CD14-positive monocyte (primary cell): ENCODE data around the gene COL5A2. TPM values are rescaled to one million over a fixed set of nuclear protein-coding genes. Genes with fewer than 3 reads are reported as not detected.

ENCODE experiments used
- DNase-seq, 3 donors: peaks; one replicate each; pipeline ENCODE4 v3.0.0-alpha.2; 2011 to 2022
- H2AFZ ChIP-seq: 2 replicates; pipeline ENCODE4 v1.6.0; 2012; ENCODE audit warnings: mild to moderate bottlenecking, low read depth, low read length, inconsistent platforms; ENCODE audit not compliant: insufficient read depth, poor library complexity, severe bottlenecking
- H3K27ac ChIP-seq, 2 donors: 1 replicate in 1 of 2; 2 replicates in 1 of 2; pipeline ENCODE4 v1.5.1; 2012 to 2013; ENCODE audit warnings: low read length in 2 of 2, control low read depth in 1 of 2, inconsistent platforms in 1 of 2, low read depth in 1 of 2, mild to moderate bottlenecking in 1 of 2
- H3K27me3 ChIP-seq, 2 donors: one replicate each; pipeline versions ENCODE4 v1.6.0 to v1.6.1; 2011 to 2013; ENCODE audit warnings: low read length in 2 of 2; ENCODE audit not compliant: control insufficient read depth in 2 of 2, insufficient read depth in 2 of 2
- H3K36me3 ChIP-seq, 2 donors: replicated peaks in 1 of 2; 1 replicate in 1 of 2; 2 replicates in 1 of 2; pipeline versions ENCODE4 v1.5.1 to v1.6.1; 2012 to 2013; ENCODE audit warnings: low read length in 2 of 2, control low read depth in 1 of 2, inconsistent platforms in 1 of 2, mild to moderate bottlenecking in 1 of 2; ENCODE audit not compliant: insufficient read depth in 2 of 2, control insufficient read depth in 1 of 2
- H3K4me1 ChIP-seq, 2 donors: 1 replicate in 1 of 2; 2 replicates in 1 of 2; pipeline versions ENCODE4 v1.5.1 to v1.6.1; 2012 to 2013; ENCODE audit warnings: low read length in 2 of 2, control low read depth in 1 of 2, inconsistent platforms in 1 of 2, mild to moderate bottlenecking in 1 of 2, moderate library complexity in 1 of 2; ENCODE audit not compliant: insufficient read depth in 2 of 2, control insufficient read depth in 1 of 2
- H3K4me2 ChIP-seq: replicated peaks from 2 replicates; pipeline ENCODE3; 2012; ENCODE audit warnings: low read length, moderate library complexity, mild to moderate bottlenecking; ENCODE audit not compliant: poor library complexity, severe bottlenecking; ENCODE audit errors: extremely low read depth
- H3K4me3 ChIP-seq, 3 experiments: fragments of 200-600 bp in 1 of 3; sonication (generic) in 1 of 3; replicated peaks in 1 of 3; 1 replicate in 2 of 3; 2 replicates in 1 of 3; pipeline ENCODE4 v1.5.1; 2011 to 2013; ENCODE audit warnings: low read length in 3 of 3, mild to moderate bottlenecking in 3 of 3, control low read depth in 2 of 3, low read depth in 2 of 3, inconsistent platforms in 1 of 3, moderate library complexity in 1 of 3
- H3K79me2 ChIP-seq: 2 replicates; pipeline ENCODE4 v1.6.0; 2012; ENCODE audit warnings: mild to moderate bottlenecking, control low read depth, inconsistent platforms, low read length, moderate library complexity; ENCODE audit not compliant: insufficient read depth
- H3K9ac ChIP-seq: 2 replicates; pipeline ENCODE4 v1.6.0; 2017; ENCODE audit warnings: low read length, mild to moderate bottlenecking; ENCODE audit not compliant: insufficient read depth, poor library complexity, severe bottlenecking
- H3K9me3 ChIP-seq, 2 donors: replicated peaks in 1 of 2; 1 replicate in 1 of 2; 2 replicates in 1 of 2; pipeline versions ENCODE4 v1.5.1 to v1.6.1; 2012 to 2013; ENCODE audit warnings: low read length in 2 of 2, control low read depth in 1 of 2; ENCODE audit not compliant: control insufficient read depth in 1 of 2, insufficient read depth in 1 of 2
- H4K20me1 ChIP-seq: 2 replicates; pipeline ENCODE4 v1.6.0; 2012; ENCODE audit warnings: mild to moderate bottlenecking, low read length, control low read depth, moderate library complexity; ENCODE audit not compliant: insufficient read depth
- H3K27ac Mint-ChIP-seq, 7 donors: one replicate each; pipeline ENCODE4 v1.8.0; 2020; ENCODE audit warnings: mild to moderate bottlenecking in 7 of 7, mixed read lengths in 7 of 7, moderate library complexity in 6 of 7, inconsistent platforms in 2 of 7
- H3K27me3 Mint-ChIP-seq, 3 donors: one replicate each; pipeline ENCODE4 v1.8.0; 2021 to 2022; ENCODE audit warnings: low read depth in 3 of 3, mild to moderate bottlenecking in 3 of 3, mixed read lengths in 3 of 3, moderate library complexity in 3 of 3, inconsistent platforms in 1 of 3
- H3K36me3 Mint-ChIP-seq, 2 donors: one replicate each; pipeline ENCODE4 v1.8.0; 2020; ENCODE audit warnings: mixed read lengths in 2 of 2, inconsistent platforms in 1 of 2, mild to moderate bottlenecking in 1 of 2
- H3K4me1 Mint-ChIP-seq: one replicate; pipeline ENCODE4 v1.8.0; 2020; ENCODE audit warnings: mild to moderate bottlenecking, mixed read lengths
- H3K4me3 Mint-ChIP-seq, 2 donors: one replicate each; pipeline ENCODE4 v1.8.0; 2020; ENCODE audit warnings: mild to moderate bottlenecking in 2 of 2, mixed read lengths in 2 of 2, moderate library complexity in 1 of 2
- H3K9me3 Mint-ChIP-seq, 7 donors: one replicate each; pipeline ENCODE4 v1.8.0; 2020 to 2022; ENCODE audit warnings: mixed read lengths in 7 of 7, mild to moderate bottlenecking in 6 of 7, moderate library complexity in 6 of 7, inconsistent platforms in 2 of 7
- WGBS: methylation state at CpG from one replicate; pipeline ENCODE4 v1.1.5; 2013; ENCODE audit warnings: missing lambda C conversion rate; ENCODE audit not compliant: insufficient coverage; 5-methylcytosine and 5-hydroxymethylcytosine counted together
- intact Hi-C, 2 donors: fragments of 100-400 bp; cut with micrococcal nuclease; formaldehyde crosslinking; loops; one replicate each; pipeline versions ENCODE4 v1.15.0 to v1.15.1; 2023
- polyA plus RNA-seq, 3 donors: library from polyadenylated mRNA; depleted of rRNA in 1 of 3; unstranded in 2 of 3; stranded (reverse) in 1 of 3; fragments of 300-500 nt in 2 of 3; fragments of >200 nt in 1 of 3; fragmentation: Illumina TruSeq in 2 of 3; gene quantifications; 1 replicate in 2 of 3; 2 replicates in 1 of 3; pipeline ENCODE4 v1.2.3, GENCODE V29; 2012 to 2021
- TF ChIP-seq, protein P1 (sequence below): fragments of 200-600 bp; IDR thresholded peaks from one replicate; pipeline ENCODE4 v1.8.0; 2022; ENCODE audit warnings: antibody characterized with exemption, mild to moderate bottlenecking

The COL5A2 gene
- polyA plus RNA-seq, 3 donors: 0.13 TPM; not detected in 2

DNA sequence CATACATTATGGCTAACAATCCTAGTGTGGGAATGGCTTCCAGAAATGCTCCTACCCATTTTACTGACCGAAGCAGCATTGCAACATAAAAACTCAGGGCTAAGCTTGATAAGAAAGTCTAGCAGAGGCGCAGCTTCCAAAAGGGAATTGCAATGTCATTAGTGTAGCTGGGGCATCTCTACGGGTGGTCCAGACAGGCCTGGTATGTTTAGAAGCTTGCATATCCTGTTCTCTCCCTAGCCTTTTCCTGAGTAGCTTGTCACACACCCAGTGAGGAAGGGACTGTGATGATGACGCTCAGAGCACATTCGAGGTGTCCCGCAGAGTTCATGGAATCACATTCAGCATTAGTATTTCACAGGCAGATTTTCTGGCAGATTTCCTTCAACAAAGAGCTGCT is 38.0 kb upstream of the COL5A2 start:
- H4K20me1 ChIP-seq: no peaks in the 10 kb centered on the region
- no peak for DNase-seq
- WGBS: 66% methylated on average over 5 of the region's 6 CpGs
- H3K4me3 Mint-ChIP-seq: no peak overlapping the region
- no peaks in the 10 kb centered on the region for H3K36me3 Mint-ChIP-seq
- H3K9ac ChIP-seq: no peak overlapping the region
- no peaks in the 10 kb centered on the region for H3K4me1 Mint-ChIP-seq
- H3K4me2 ChIP-seq: no peak overlapping the region
- no peaks in the 10 kb centered on the region for H3K36me3 ChIP-seq
- no peaks in the 10 kb centered on the region for H3K79me2 ChIP-seq
- H3K27me3 ChIP-seq: no peaks in the 10 kb centered on the region
- H3K27ac Mint-ChIP-seq: no peak overlapping the region
- H3K9me3 Mint-ChIP-seq: peaks cover 0 to under 1% (median 0%) of the 10 kb centered on the region in 7 donors
- TF ChIP-seq, protein P1, sequence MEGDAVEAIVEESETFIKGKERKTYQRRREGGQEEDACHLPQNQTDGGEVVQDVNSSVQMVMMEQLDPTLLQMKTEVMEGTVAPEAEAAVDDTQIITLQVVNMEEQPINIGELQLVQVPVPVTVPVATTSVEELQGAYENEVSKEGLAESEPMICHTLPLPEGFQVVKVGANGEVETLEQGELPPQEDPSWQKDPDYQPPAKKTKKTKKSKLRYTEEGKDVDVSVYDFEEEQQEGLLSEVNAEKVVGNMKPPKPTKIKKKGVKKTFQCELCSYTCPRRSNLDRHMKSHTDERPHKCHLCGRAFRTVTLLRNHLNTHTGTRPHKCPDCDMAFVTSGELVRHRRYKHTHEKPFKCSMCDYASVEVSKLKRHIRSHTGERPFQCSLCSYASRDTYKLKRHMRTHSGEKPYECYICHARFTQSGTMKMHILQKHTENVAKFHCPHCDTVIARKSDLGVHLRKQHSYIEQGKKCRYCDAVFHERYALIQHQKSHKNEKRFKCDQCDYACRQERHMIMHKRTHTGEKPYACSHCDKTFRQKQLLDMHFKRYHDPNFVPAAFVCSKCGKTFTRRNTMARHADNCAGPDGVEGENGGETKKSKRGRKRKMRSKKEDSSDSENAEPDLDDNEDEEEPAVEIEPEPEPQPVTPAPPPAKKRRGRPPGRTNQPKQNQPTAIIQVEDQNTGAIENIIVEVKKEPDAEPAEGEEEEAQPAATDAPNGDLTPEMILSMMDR: no peak
- no peak overlapping the region for H3K27ac ChIP-seq
- no peak overlapping the region for H3K4me3 ChIP-seq
- peaks cover 0 to 2% (median 0%) of the 10 kb centered on the region in 3 donors for H3K27me3 Mint-ChIP-seq
- no peaks in the 10 kb centered on the region for H3K9me3 ChIP-seq
- no peaks in the 10 kb centered on the region for H3K4me1 ChIP-seq
- H2AFZ ChIP-seq: no peak overlapping the region
- intact Hi-C loops: no loop called here

GRCh38 chr2:189217051-189217450 is 37.5 kb upstream of the COL5A2 start:
- Histone ChIP-seq H3K9ac (no peak overlapping the region), H3K4me1 (no peaks in the 10 kb centered on the region), H3K27me3 (no peaks in the 10 kb centered on the region), H2AFZ (no peak overlapping the region), H3K36me3 (no peaks in the 10 kb centered on the region), H3K79me2 (no peaks in the 10 kb centered on the region), H3K9me3 (no peaks in the 10 kb centered on the region), H3K4me3 (no peak overlapping the region), H4K20me1 (no peaks in the 10 kb centered on the region), H3K27ac (no peak overlapping the region), H3K4me2 (no peak overlapping the region)
- Mint-ChIP-seq H3K36me3 (no peaks in the 10 kb centered on the region), H3K4me1 (no peaks in the 10 kb centered on the region), H3K27me3 (peaks cover 0 to 2% (median 0%) of the 10 kb centered on the region in 3 donors), H3K4me3 (no peak overlapping the region), H3K27ac (no peak overlapping the region), H3K9me3 (no peaks in the 10 kb centered on the region)
- no peak for DNase-seq
- intact Hi-C loops: no loop called here
- TF ChIP-seq, protein P1: no peak
- 100% methylated on average over 1 of the region's 3 CpGs for WGBS
